ENCODE measurements around the gene LIPC. TPM values are rescaled to one million over a fixed set of nuclear protein-coding genes. Genes with fewer than 3 reads are reported as not detected.

The LIPC gene
- polyA plus RNA-seq, 1 of the 3 experiments (the other 2 are of a cell fraction), result not detected

DNA sequence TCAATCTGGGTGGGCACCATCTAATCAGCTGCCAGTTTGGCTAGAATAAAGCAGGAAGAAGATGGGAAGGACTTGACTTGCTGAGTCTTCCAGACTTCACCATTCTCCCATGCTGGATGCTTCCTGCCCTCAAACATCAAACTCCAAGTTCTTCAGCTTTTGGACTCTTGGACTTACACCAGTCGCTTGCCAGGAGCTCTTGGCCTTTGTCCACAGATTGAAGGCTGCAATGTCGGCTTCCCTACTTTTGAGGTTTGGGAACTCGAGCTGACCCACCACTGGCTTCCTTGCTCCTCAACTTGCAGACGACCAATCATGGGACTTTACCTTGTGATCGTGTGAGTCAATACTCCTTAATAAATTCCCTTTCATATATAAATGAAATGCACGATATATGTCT is 8.6 kb upstream of the LIPC start:
- no peak overlapping the region for H2AFZ ChIP-seq (ENCODE audit: low read depth)
- DNase-seq, result no peak
- CTCF ChIA-PET, result interaction anchor here (0.9 kb wide), 1 partner anchor 339 kb away, joined by 3 read pairs; no protein-coding TSS in a partner anchor
- no peaks in the 10 kb centered on the region for H3K9me2 ChIP-seq
- H3K79me2 ChIP-seq (ENCODE audit: insufficient read depth), result no peaks in the 10 kb centered on the region
- TF ChIP-seq RCOR1 (IDR thresholded peaks at IDR 0.05; ENCODE audit: low read length) (no peak), FOXJ3 (CRISPR knock-in tag; IDR thresholded peaks at IDR 0.05) (no peak), MXI1 (IDR thresholded peaks at IDR 0.05; ENCODE audit: low read depth, low read length) (no peak), EP300 (IDR thresholded peaks at IDR 0.05; ENCODE audit: borderline replicate concordance in 1 of 2, low read depth in 1 of 2, low read length in 1 of 2) (no peak), FOSL2 (IDR thresholded peaks at IDR 0.05; ENCODE audit: borderline replicate concordance, low read depth) (no peak), RFX5 (IDR thresholded peaks at IDR 0.05; ENCODE audit: low read length) (no peak)
- TF ChIP-seq, protein P1, sequence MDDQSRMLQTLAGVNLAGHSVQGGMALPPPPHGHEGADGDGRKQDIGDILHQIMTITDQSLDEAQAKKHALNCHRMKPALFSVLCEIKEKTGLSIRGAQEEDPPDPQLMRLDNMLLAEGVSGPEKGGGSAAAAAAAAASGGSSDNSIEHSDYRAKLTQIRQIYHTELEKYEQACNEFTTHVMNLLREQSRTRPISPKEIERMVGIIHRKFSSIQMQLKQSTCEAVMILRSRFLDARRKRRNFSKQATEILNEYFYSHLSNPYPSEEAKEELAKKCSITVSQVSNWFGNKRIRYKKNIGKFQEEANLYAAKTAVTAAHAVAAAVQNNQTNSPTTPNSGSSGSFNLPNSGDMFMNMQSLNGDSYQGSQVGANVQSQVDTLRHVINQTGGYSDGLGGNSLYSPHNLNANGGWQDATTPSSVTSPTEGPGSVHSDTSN (IDR thresholded peaks at IDR 0.05), result no peak
- TF ChIP-seq, protein P2, sequence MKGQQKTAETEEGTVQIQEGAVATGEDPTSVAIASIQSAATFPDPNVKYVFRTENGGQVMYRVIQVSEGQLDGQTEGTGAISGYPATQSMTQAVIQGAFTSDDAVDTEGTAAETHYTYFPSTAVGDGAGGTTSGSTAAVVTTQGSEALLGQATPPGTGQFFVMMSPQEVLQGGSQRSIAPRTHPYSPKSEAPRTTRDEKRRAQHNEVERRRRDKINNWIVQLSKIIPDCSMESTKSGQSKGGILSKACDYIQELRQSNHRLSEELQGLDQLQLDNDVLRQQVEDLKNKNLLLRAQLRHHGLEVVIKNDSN (IDR thresholded peaks at IDR 0.05; ENCODE audit: borderline replicate concordance, low read depth), result no peak
- no peaks in the 10 kb centered on the region for H3F3A ChIP-seq (replicated peaks; ENCODE audit: insufficient read depth)
- no peak overlapping the region for H3K4me2 ChIP-seq
- 86% methylated on average over 6 of the region's 6 CpGs for WGBS (ENCODE audit: low lambda C conversion rate)
- H3K9me3 ChIP-seq, result no peaks in the 10 kb centered on the region
- no peak overlapping the region for H3K9ac ChIP-seq
- no peak overlapping the region for H3K27ac ChIP-seq (ENCODE audit: low read depth in 2 of 2, low read length in 1 of 2)
- no peak overlapping the region for H3K4me3 ChIP-seq (ENCODE audit: low read depth in 2 of 2, low read length in 1 of 2)
- no peaks in the 10 kb centered on the region; a peak in 1 of 4 replicates for H3K4me1 ChIP-seq (ENCODE audit: control insufficient read depth in 1 of 2, insufficient read depth in 2 of 2, low read depth in 1 of 2, low read length in 1 of 2)
- no peaks in the 10 kb centered on the region; the same call in 1 of the 2 replicates for H3K27me3 ChIP-seq (ENCODE audit: insufficient read depth)
- H4K20me1 ChIP-seq (ENCODE audit: insufficient read depth), result no peaks in the 10 kb centered on the region
- no peaks in the 10 kb centered on the region for H3K36me3 ChIP-seq (replicated peaks in 1 of 2; ENCODE audit: control insufficient read depth in 1 of 2, insufficient read depth in 2 of 2, low read length in 1 of 2)
- POLR2A ChIA-PET, result no interaction called here

DNA sequence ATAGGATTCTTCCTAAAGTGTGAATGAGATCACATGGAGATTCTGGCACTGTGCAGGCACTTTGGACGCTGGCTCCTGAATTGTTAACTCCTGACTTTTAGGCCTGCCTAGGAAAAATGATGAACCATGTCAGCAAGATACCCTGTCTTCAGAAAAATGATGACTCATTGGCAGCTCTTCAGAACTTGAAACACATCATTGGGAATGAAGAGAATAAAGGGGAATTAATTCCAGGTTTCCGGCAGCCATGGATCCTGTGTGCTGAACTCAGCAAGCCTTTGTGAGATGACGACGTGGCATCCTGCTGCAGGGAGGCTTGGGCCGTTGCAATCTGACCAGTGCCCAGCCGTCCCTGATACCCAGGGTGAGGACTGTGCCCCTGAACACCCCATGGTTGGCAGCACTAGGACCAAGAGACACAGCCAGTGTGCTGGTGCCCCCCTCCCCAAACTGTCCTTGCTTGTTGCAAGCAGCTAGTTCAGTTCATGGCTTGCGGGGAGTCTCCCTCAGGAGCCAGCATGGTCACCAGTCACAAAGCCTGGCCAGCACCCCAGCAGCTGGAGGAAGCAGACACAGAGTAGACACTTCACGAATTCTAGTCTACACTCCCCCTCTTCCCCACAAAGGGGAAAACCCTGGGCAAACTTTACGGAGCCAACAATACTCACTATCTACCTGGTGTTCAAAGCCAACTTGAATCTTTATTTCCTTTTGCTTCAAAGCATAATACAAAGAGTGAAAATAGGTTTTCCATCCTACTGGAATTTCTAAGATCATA is 7.8 kb upstream of the LIPC start:
- no peak overlapping the region for H3K27ac ChIP-seq (ENCODE audit: low read depth in 2 of 2, low read length in 1 of 2)
- TF ChIP-seq SMC3 (IDR thresholded peaks at IDR 0.05; ENCODE audit: low read depth, low read length) (no peak), TAF1 (IDR thresholded peaks at IDR 0.05; ENCODE audit: borderline replicate concordance, low read depth, low read length) (no peak), GATA2 (CRISPR knock-in tag; IDR thresholded peaks at IDR 0.05) (no peak), TCF12 (IDR thresholded peaks at IDR 0.05) (no peak), NRF1 (IDR thresholded peaks at IDR 0.05; ENCODE audit: low read depth, low read length) (no peak), JUND (IDR thresholded peaks at IDR 0.05) (no peak), NFIC (IDR thresholded peaks at IDR 0.05; ENCODE audit: borderline replicate concordance) (no peak), FOXM1 (IDR thresholded peaks at IDR 0.05; ENCODE audit: low read depth) (no peak), RXRA (IDR thresholded peaks at IDR 0.05; ENCODE audit: borderline replicate concordance, low read depth) (no peak), RFX5 (IDR thresholded peaks at IDR 0.05; ENCODE audit: low read length) (no peak), SIN3A (IDR thresholded peaks at IDR 0.05; ENCODE audit: borderline replicate concordance, low read depth, low read length) (no peak), FOSL2 (IDR thresholded peaks at IDR 0.05; ENCODE audit: borderline replicate concordance, low read depth) (no peak), POLR2AphosphoS5 (IDR thresholded peaks at IDR 0.05; ENCODE audit: low read depth, low read length) (no peak)
- TF ChIP-seq, protein P3, sequence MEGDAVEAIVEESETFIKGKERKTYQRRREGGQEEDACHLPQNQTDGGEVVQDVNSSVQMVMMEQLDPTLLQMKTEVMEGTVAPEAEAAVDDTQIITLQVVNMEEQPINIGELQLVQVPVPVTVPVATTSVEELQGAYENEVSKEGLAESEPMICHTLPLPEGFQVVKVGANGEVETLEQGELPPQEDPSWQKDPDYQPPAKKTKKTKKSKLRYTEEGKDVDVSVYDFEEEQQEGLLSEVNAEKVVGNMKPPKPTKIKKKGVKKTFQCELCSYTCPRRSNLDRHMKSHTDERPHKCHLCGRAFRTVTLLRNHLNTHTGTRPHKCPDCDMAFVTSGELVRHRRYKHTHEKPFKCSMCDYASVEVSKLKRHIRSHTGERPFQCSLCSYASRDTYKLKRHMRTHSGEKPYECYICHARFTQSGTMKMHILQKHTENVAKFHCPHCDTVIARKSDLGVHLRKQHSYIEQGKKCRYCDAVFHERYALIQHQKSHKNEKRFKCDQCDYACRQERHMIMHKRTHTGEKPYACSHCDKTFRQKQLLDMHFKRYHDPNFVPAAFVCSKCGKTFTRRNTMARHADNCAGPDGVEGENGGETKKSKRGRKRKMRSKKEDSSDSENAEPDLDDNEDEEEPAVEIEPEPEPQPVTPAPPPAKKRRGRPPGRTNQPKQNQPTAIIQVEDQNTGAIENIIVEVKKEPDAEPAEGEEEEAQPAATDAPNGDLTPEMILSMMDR (IDR thresholded peaks at IDR 0.05), result no peak
- TF ChIP-seq, protein P2 (IDR thresholded peaks at IDR 0.05; ENCODE audit: borderline replicate concordance, low read depth), result no peak
- TF ChIP-seq, protein P4, sequence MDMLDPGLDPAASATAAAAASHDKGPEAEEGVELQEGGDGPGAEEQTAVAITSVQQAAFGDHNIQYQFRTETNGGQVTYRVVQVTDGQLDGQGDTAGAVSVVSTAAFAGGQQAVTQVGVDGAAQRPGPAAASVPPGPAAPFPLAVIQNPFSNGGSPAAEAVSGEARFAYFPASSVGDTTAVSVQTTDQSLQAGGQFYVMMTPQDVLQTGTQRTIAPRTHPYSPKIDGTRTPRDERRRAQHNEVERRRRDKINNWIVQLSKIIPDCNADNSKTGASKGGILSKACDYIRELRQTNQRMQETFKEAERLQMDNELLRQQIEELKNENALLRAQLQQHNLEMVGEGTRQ (IDR thresholded peaks at IDR 0.05; ENCODE audit: borderline replicate concordance, low read depth, low read length), result no peak

More for the DNA sequence above, 7.8 kb upstream of the LIPC start:
- Histone ChIP-seq H2AFZ (ENCODE audit: low read depth) (no peak overlapping the region), H3F3A (replicated peaks; ENCODE audit: insufficient read depth) (no peaks in the 10 kb centered on the region), H3K36me3 (replicated peaks in 1 of 2; ENCODE audit: control insufficient read depth in 1 of 2, insufficient read depth in 2 of 2, low read length in 1 of 2) (no peaks in the 10 kb centered on the region), H3K79me2 (ENCODE audit: insufficient read depth) (no peaks in the 10 kb centered on the region), H3K4me1 (ENCODE audit: control insufficient read depth in 1 of 2, insufficient read depth in 2 of 2, low read depth in 1 of 2, low read length in 1 of 2) (no peaks in the 10 kb centered on the region; a peak in 1 of 4 replicates), H3K4me2 (no peak overlapping the region), H3K9me3 (no peaks in the 10 kb centered on the region), H3K9ac (no peak overlapping the region), H3K4me3 (ENCODE audit: low read depth in 2 of 2, low read length in 1 of 2) (no peak overlapping the region), H3K9me2 (no peaks in the 10 kb centered on the region), H4K20me1 (ENCODE audit: insufficient read depth) (no peaks in the 10 kb centered on the region), H3K27me3 (ENCODE audit: insufficient read depth) (no peaks in the 10 kb centered on the region; the same call in 1 of the 2 replicates)
- WGBS (ENCODE audit: low lambda C conversion rate), result 74% methylated on average over 9 of the region's 9 CpGs
- no peak for DNase-seq
- ChIA-PET POLR2A (no interaction called here), CTCF (interaction anchor here (0.9 kb wide), 1 partner anchor 340 kb away, joined by 3 read pairs; no protein-coding TSS in a partner anchor)
